SK-N-DZ (cell line): ENCODE results near the gene PLA2G3.
"Not testable (repeated sequence)": the region's sequence is repeated elsewhere in the genome, so short reads cannot be mapped to it uniquely, and the experiment has no call there.

Source experiments
- DNase-seq: peaks from one replicate; pipeline ENCODE4 v3.0.0-alpha.2; 2015; ENCODE audit warnings: low spot score

PLA2G3 gene

DNA sequence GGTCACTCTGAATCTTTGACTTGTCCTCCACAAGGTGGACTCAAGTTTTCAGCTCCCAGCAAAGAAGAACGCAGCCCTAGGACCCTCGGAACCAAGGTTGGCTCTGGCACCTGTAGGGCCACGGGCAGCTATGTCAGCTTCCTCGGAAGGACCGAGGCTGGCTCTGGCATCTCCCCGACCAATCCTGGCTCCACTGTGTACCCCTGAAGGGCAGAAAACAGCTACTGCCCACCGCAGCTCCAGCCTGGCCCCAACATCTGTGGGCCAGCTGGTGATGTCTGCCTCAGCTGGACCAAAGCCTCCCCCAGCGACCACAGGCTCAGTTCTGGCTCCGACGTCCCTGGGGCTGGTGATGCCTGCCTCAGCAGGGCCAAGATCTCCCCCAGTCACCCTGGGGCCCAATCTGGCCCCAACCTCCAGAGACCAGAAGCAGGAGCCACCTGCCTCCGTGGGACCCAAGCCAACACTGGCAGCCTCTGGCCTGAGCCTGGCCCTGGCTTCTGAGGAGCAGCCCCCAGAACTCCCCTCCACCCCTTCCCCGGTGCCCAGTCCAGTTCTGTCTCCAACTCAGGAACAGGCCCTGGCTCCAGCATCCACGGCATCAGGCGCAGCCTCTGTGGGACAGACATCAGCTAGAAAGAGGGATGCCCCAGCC lies 15.4 kb downstream of the PLA2G3 start:
- no peak for DNase-seq

DNA sequence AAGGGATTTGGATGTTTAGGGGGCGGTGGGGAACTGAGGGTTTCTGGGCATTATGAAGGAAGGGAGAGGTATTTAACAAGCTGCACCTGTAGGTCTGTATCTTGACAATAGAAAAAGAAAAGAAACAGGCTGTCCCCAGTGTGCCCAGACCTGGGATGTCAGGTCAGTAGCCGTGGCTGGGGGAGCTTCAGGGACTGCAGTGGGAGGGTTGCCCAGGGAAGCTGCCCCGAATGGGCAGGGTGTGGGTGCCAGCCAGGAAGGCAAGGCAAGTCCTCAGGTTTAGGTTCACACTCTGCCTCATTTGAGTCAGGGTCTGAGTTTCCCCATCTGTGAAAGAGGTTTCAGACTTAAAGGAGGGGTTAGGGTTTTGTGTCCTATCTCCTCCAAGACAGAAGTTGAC lies 16.0 kb downstream of the PLA2G3 start:
- DNase-seq: no peak

- DNase-seq: no peak
Measured at GRCh38 chr22:31123292-31123602, 17.1 kb downstream of the PLA2G3 start.

GRCh38 chr22:31122532-31123291 lies 17.6 kb downstream of the PLA2G3 start, which contains the start of gene INPP5J:
TSS of gene INPP5J (plus strand) at chr22:31122966. CDS start at chr22:31123015, 49 bp downstream.
- peak; percentile 69 for DNase-seq

DNA sequence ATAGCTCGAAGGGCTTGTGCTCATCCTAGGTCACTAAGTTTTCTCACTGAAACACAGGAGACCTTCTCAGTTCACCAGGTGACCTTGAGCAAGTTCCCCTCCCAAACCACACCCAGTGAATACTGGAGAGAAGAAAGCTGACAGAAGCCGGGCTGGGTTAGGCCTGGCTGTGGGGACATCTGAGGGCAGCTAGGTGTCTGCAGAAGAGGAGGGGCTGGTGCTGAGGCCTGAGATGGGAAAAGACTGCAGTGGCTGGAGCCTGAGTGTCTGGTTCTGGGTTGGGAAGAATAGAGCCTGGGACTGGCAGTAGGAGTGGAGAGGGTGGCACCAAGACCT lies 18.1 kb downstream of the PLA2G3 start:
- no peak for DNase-seq

DNA sequence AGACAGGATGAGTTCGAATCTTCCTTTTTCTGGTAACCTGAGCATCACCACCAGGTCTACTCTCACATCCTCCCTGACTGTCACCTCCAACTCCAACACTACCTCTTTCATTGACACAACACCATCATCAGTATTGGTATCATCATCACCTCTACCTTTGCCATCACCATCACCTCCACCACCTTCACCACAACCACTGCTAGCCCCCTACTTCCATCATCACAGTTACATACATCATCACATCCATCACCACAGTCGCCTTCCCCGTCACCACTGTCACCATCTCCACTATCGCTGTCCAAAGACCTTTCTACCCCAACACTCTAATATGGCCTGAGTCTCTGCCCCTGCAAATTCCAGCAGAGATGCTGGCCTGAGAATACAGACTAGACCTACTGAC lies 18.9 kb downstream of the PLA2G3 start:
- DNase-seq: no peak

DNA sequence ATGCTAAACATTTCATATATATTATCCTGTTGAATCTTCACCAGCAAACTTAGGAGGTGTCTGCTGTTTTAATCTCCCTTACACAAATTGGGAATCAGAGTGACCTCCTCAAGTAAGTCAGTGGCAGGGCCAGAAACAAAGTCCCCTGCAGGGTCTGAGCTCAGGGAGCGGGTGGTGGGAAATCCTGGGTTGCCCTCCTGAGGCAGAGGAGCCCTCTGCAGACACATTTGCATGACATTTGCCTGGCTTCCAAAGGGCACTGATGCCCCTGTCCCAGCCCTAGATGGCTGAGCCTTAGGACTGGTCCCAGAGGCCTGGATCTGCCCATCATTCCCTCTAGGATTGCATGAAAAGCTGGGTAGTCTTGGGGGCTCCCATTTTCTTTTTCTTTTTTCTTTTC lies 19.7 kb downstream of the PLA2G3 start:
- no peak for DNase-seq

- no peak for DNase-seq
Measured at GRCh38 chr22:31120230-31120629, 20.1 kb downstream of the PLA2G3 start.

DNA sequence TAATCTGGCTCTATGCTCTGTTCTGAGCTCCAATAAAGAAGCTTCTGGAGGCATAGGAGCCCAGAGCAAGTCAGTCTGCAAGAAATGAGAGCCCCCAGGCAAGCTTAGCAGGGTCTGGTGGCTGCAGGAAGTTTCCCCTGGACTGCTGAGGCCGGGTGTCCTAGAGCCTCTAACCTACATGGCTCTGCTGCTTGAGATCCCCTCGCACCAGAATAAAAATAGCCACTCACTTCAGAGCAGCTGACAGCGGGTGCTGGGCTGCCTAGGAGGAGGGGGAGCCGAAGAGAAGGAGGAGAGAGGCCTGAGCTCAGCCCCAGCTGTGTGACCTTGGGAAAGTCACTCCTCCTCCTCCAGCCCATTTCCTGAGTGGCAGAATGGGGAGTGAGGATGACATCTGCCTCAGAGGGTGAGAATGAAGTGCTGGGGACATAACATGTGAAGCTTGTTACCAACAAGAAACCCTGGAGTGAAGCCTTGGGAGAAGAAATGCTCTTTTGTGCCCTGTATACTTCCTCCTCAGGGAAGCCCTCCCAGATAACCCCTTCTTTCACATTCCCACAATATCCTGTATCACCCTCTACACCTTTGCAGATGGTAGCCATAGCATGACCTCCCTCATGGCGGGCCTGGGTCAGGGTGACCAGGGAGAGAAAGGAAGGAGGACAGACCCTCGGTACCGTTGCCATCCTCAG lies 21.1 kb downstream of the PLA2G3 start:
- no peak for DNase-seq

GRCh38 chr22:31118046-31118820 lies 22.1 kb downstream of the PLA2G3 start:
- no peak for DNase-seq

- not testable (repeated sequence) for DNase-seq
Measured at GRCh38 chr22:31112547-31113091, 27.7 kb downstream of the PLA2G3 start.

- no peak for DNase-seq
Measured at GRCh38 chr22:31107894-31108218, 32.5 kb downstream of the PLA2G3 start.

DNA sequence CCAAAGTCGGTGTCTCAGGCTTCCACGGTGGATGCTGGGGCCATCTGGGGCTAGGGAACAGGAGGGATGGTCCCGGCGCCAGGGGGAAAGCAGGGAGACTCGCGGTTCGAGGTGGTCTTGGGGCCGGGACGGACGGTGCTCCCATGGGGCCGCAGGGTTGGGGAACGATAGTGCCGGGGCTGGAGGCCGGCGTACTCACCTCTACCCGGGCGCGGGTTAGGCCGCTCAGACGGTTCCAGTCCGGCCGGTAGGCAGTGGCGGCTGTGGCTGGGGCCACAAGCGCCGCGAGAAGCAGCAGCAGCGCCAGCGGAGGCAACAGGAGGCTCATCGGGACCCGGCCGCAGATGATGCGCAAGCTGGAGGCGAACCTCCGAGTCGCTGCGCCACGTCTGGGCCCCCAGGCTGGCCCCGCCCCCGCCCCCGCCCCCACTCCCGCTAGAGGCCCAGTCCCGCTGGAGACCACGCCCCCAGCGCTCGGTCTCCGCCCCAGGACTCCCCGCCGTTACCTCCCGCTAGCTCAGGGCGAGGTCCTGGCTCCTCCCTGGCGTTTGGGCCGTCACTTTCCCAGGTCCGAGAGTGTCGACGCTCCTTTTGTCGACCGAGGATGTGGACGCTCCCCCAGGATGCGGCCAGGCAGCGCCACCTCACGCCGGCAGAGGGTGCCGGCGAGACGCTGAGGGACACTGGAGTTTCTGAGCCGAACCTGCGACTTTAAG lies 33.0 kb downstream of the PLA2G3 start, which contains the start of gene SELENOM:
SELENOM (minus strand) TSS at position 391 of the 716 bp plus-strand sequence; CDS start at position 328, 63 bp downstream.
- DNase-seq: peak; percentile 98

- DNase-seq: no peak
Measured at GRCh38 chr22:31106731-31107177, 33.6 kb downstream of the PLA2G3 start.

GRCh38 chr22:31106001-31106571 lies 34.2 kb downstream of the PLA2G3 start:
- no peak for DNase-seq

GRCh38 chr22:31105282-31105929 lies 34.9 kb downstream of the PLA2G3 start:
- no peak for DNase-seq

- no peak for DNase-seq
Measured at GRCh38 chr22:31104869-31105268, 35.4 kb downstream of the PLA2G3 start.

DNA sequence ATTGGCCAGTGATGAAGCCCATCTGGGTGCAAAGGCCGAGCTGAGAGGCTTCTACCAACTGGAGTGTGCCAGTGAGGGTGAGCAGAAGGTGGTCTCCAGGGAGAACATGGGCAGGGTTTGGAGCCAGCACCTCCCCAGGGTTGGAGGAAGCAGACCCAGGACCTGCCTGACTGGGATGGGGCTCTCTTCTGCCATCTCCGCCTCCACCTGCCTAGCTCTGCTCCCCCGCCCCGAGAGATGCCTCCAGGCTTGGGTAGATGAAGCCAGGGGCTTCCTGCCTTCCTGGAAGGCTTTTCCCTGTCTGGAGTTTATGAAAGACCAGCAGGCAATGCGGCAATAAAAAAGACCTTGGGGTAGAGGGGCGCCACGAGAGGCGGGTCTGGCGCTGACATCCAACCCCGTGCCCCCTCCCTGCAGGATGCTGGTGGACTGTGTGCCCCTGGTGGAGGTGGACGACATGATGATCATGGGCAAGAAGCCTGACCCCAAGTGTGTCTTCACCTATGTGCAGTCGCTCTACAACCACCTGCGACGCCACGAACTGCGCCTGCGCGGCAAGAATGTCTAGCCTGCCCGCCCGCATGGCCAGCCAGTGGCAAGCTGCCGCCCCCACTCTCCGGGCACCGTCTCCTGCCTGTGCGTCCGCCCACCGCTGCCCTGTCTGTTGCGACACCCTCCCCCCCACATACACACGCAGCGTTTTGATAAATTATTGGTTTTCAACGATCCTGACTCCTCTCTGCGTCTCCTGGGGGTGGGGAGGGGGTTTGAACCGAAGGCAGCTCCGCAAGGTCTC lies 36.2 kb downstream of the PLA2G3 start:
- DNase-seq: no peak

GRCh38 chr22:31103111-31103510 lies 37.2 kb downstream of the PLA2G3 start:
- DNase-seq: no peak
